Caco-2 (cell line): ENCODE data around the gene RGS2. TPM values are rescaled to one million over a fixed set of nuclear protein-coding genes. Genes with fewer than 3 reads are reported as not detected.

Source experiments
- BruUV-seq: library from RNA; stranded (reverse); fragments of 400-500 nt; replicated peaks from 2 replicates; lab custom pipeline; 2021; lab: Mats Ljungman, UMichigan
- CTCF ChIA-PET: fragments of 300-600 bp; sonication (Branson Sonifier 250); formaldehyde crosslinking; loops from one replicate; lab custom pipeline; 2022; ENCODE audit warnings: antibody characterized with exemption; lab: Charles Lee
- POLR2A ChIA-PET: fragments of 300-600 bp; sonication (Branson Sonifier 250); formaldehyde crosslinking; loops from one replicate; lab custom pipeline; 2022; ENCODE audit warnings: antibody characterized with exemption; lab: Charles Lee
- DNase-seq, 2 experiments: peaks; one replicate each; pipeline versions ENCODE4 v3.0.0 to v3.0.0-alpha.2; 2020 to 2022
- H3K27me3 ChIP-seq: replicated peaks from 2 replicates; pipeline ENCODE4 v1.6.0; 2011; ENCODE audit warnings: low read length; ENCODE audit not compliant: control insufficient read depth, insufficient read depth
- H3K36me3 ChIP-seq: 2 replicates; pipeline ENCODE4 v1.5.1; 2011; ENCODE audit warnings: low read length; ENCODE audit not compliant: control insufficient read depth, insufficient read depth
- H3K4me1 ChIP-seq: fragments of 250-450 bp; sonication (Bioruptor Pico); 2 replicates; pipeline ENCODE4 v1.5.1; 2020; ENCODE audit warnings: mild to moderate bottlenecking
- H3K4me3 ChIP-seq: 2 replicates; pipeline ENCODE4 v1.5.1; 2011; ENCODE audit warnings: low read depth, mild to moderate bottlenecking, control low read depth, low read length
- H3K9me3 ChIP-seq: fragments of 250-450 bp; sonication (Bioruptor Pico); 2 replicates; pipeline ENCODE4 v1.5.1; 2020; ENCODE audit warnings: mild to moderate bottlenecking, moderate library complexity
- H3K27ac Mint-ChIP-seq: one replicate; pipeline ENCODE4 v1.8.0; 2022; ENCODE audit warnings: mixed read lengths; ENCODE audit not compliant: unreplicated experiment
- H3K27me3 Mint-ChIP-seq: one replicate; pipeline ENCODE4 v1.8.0; 2022; ENCODE audit warnings: mixed read lengths; ENCODE audit not compliant: insufficient read depth, unreplicated experiment
- H3K36me3 Mint-ChIP-seq: one replicate; pipeline ENCODE4 v1.8.0; 2022; ENCODE audit warnings: mild to moderate bottlenecking, mixed read lengths; ENCODE audit not compliant: insufficient read depth, unreplicated experiment
- H3K4me1 Mint-ChIP-seq: one replicate; pipeline ENCODE4 v1.8.0; 2022; ENCODE audit warnings: low read depth, mixed read lengths; ENCODE audit not compliant: unreplicated experiment
- H3K4me3 Mint-ChIP-seq: one replicate; pipeline ENCODE4 v1.8.0; 2022; ENCODE audit warnings: mild to moderate bottlenecking, moderate library complexity, mixed read lengths; ENCODE audit not compliant: unreplicated experiment
- H3K9me3 Mint-ChIP-seq: one replicate; pipeline ENCODE4 v1.8.0; 2022; ENCODE audit warnings: mixed read lengths; ENCODE audit not compliant: unreplicated experiment
- intact Hi-C: fragments of 100-400 bp; cut with micrococcal nuclease; formaldehyde crosslinking; loops from one replicate; pipeline ENCODE4 v1.10.0; 2022; ENCODE audit not compliant: unreplicated experiment
- total RNA-seq: library from RNA; stranded (reverse); gene quantifications from 2 replicates; pipeline ENCODE4 v1.2.3, GENCODE V29; 2022
- TF ChIP-seq, protein P1 (sequence below), 2 experiments: fragments of 200-600 bp in 1 of 2; IDR thresholded peaks; 1 replicate in 1 of 2; 2 replicates in 1 of 2; pipeline versions ENCODE4 v1.5.1 to v1.8.0; 2011 to 2022; ENCODE audit warnings: antibody characterized with exemption in 1 of 2, control low read depth in 1 of 2, inconsistent platforms in 1 of 2, low read depth in 1 of 2, low read length in 1 of 2, mild to moderate bottlenecking in 1 of 2, moderate library complexity in 1 of 2; ENCODE audit not compliant: insufficient read depth in 1 of 2, severe bottlenecking in 1 of 2, unreplicated experiment in 1 of 2

Gene RGS2
- total RNA-seq, 1 experiment from 2014 or later = 5.1 TPM

DNA sequence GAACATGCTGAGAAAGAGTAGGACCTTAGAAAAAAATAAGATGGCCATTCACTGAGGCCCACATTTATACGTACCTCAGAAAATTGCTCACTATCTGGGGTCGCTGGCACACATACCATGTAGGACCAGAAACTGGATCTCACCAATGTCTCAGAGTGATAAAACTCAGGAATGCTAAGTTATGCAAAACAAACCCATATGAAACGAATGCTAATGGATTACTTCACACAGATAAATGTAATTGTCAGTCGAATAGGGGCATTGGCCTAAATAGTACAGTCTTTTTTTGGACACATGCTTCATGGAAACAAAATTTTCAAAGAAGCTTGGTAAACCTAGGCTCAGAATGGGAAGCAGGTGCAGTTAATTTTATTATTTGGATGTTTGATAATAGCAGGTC, 32.6 kb upstream of the RGS2 start:
- H3K27ac Mint-ChIP-seq = no peak overlapping the region
- POLR2A ChIA-PET = no interaction called here

DNA sequence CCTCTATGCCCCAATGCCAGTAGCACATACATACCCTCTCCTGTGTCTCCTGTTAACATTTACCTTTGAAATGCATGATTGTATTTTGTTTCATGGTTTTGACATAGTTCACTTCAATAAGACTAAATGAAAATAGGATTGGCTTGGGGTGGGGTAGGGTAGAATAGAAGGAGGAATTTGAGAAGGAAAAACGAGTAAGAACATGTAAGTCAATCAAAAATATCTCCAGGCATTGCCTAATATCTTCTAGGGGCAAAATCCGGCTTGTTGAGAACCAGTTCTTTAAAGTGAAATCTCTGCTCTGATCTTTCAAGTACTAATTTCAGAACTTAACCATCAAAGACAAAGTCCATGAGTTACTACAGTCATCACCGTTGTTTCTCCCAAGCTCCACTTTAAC, 31.8 kb upstream of the RGS2 start:
- no peak overlapping the region for H3K4me3 Mint-ChIP-seq
- H3K36me3 ChIP-seq = no peaks in the 10 kb centered on the region
- TF ChIP-seq, protein P1, sequence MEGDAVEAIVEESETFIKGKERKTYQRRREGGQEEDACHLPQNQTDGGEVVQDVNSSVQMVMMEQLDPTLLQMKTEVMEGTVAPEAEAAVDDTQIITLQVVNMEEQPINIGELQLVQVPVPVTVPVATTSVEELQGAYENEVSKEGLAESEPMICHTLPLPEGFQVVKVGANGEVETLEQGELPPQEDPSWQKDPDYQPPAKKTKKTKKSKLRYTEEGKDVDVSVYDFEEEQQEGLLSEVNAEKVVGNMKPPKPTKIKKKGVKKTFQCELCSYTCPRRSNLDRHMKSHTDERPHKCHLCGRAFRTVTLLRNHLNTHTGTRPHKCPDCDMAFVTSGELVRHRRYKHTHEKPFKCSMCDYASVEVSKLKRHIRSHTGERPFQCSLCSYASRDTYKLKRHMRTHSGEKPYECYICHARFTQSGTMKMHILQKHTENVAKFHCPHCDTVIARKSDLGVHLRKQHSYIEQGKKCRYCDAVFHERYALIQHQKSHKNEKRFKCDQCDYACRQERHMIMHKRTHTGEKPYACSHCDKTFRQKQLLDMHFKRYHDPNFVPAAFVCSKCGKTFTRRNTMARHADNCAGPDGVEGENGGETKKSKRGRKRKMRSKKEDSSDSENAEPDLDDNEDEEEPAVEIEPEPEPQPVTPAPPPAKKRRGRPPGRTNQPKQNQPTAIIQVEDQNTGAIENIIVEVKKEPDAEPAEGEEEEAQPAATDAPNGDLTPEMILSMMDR (IDR thresholded peaks at IDR 0.05; ENCODE audit: insufficient read depth in 1 of 2, low read depth in 1 of 2, low read length in 1 of 2, severe bottlenecking in 1 of 2, unreplicated experiment in 1 of 2) = no peak
- no peaks in the 10 kb centered on the region for H3K4me1 ChIP-seq
- ChIA-PET POLR2A (no interaction called here), CTCF (no interaction called here)
- H3K27me3 ChIP-seq = no peaks in the 10 kb centered on the region
- BruUV-seq = no TSS peak
- H3K27me3 Mint-ChIP-seq = peaks cover 3% of the 10 kb centered on the region
- no peak overlapping the region for H3K4me3 ChIP-seq
- H3K27ac Mint-ChIP-seq = no peak overlapping the region
- no peaks in the 10 kb centered on the region for H3K4me1 Mint-ChIP-seq
- no peak for DNase-seq
- intact Hi-C loops = loop anchor here (10.0 kb wide), 1 partner anchor 1732 kb away; no protein-coding TSS in a partner anchor
- no peaks in the 10 kb centered on the region for H3K36me3 Mint-ChIP-seq
- H3K9me3 Mint-ChIP-seq = peaks cover 10% of the 10 kb centered on the region
- no peaks in the 10 kb centered on the region for H3K9me3 ChIP-seq

More for the DNA sequence above, 32.6 kb upstream of the RGS2 start:
- no TSS peak for BruUV-seq
- CTCF ChIA-PET = no interaction called here
- Mint-ChIP-seq H3K36me3 (no peaks in the 10 kb centered on the region), H3K27me3 (no peaks in the 10 kb centered on the region), H3K4me3 (no peak overlapping the region), H3K4me1 (no peaks in the 10 kb centered on the region), H3K9me3 (peaks cover 2% of the 10 kb centered on the region)
- TF ChIP-seq, protein P1 (IDR thresholded peaks at IDR 0.05; ENCODE audit: insufficient read depth in 1 of 2, low read depth in 1 of 2, low read length in 1 of 2, severe bottlenecking in 1 of 2, unreplicated experiment in 1 of 2) = no peak
- intact Hi-C loops = loop anchor here (10.0 kb wide), 1 partner anchor 1731 kb away; no protein-coding TSS in a partner anchor
- Histone ChIP-seq H3K27me3 (no peaks in the 10 kb centered on the region), H3K9me3 (no peaks in the 10 kb centered on the region), H3K36me3 (no peaks in the 10 kb centered on the region), H3K4me3 (no peak overlapping the region), H3K4me1 (no peaks in the 10 kb centered on the region)
- no peak for DNase-seq

DNA sequence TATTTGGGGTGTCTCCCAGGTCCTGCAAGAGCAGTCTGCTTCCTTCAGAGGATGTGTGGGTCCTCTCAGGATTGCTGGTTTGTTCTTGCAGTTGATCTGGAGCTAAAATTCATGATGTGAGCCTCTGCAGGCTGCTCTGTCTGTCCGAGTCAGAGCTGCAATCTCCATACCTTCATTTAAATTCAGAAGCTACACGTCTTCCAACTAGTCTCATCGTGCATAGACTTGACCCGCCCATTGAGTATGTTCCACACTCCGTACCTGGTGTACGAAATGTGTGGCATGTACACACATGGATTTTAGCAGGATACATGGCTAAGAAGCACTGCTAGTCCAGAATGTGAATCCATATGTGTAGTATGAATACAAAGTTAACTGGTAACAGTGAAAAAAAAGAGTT, 25.0 kb upstream of the RGS2 start:
- H3K4me3 Mint-ChIP-seq = no peak overlapping the region
- ChIA-PET CTCF (no interaction called here), POLR2A (no interaction called here)
- no TSS peak for BruUV-seq
- peaks cover 3% of the 10 kb centered on the region for H3K27me3 Mint-ChIP-seq
- H3K27me3 ChIP-seq = no peaks in the 10 kb centered on the region
- peaks cover 11% of the 10 kb centered on the region for H3K9me3 Mint-ChIP-seq
- H3K27ac Mint-ChIP-seq = no peak overlapping the region
- intact Hi-C loops = no loop called here
- H3K4me1 ChIP-seq = no peaks in the 10 kb centered on the region
- H3K4me3 ChIP-seq = no peak overlapping the region
- no peaks in the 10 kb centered on the region for H3K36me3 Mint-ChIP-seq
- H3K4me1 Mint-ChIP-seq = no peaks in the 10 kb centered on the region
- no peaks in the 10 kb centered on the region for H3K36me3 ChIP-seq
- H3K9me3 ChIP-seq = no peaks in the 10 kb centered on the region
- TF ChIP-seq, protein P1 (IDR thresholded peaks at IDR 0.05; ENCODE audit: insufficient read depth in 1 of 2, low read depth in 1 of 2, low read length in 1 of 2, severe bottlenecking in 1 of 2, unreplicated experiment in 1 of 2) = no peak
- no peak for DNase-seq
